ENCODE results near the gene LTBP3. TPM values are rescaled to one million over a fixed set of nuclear protein-coding genes. Genes with fewer than 3 reads are reported as not detected.
A peak's percentile ranks its signal among the peaks of the same experiment; 100 is the strongest.

Gene LTBP3
- total RNA-seq, 1 donor from 2014 or later, result 27.5 TPM

DNA sequence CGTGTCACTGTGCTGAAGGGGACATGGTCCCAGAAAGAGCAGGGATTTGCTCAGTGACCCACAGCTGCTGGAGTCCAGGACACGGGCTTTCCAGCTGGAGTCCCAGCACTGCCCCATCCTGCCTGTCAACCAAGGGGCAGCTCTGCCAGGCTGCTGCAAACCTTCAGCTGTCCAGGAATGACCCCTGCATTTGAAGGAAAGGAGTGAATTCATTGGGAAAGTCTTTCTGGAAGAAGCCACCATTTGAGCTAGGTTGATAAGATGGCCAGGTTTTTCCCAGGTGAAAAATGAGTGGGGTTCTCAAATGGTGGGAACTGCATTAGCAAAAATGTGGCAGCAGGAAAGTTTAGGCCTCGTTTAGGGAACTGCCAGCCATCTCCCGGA, 28.1 kb upstream of the LTBP3 start:
- no peak for DNase-seq (ENCODE audit: low read depth)

DNA sequence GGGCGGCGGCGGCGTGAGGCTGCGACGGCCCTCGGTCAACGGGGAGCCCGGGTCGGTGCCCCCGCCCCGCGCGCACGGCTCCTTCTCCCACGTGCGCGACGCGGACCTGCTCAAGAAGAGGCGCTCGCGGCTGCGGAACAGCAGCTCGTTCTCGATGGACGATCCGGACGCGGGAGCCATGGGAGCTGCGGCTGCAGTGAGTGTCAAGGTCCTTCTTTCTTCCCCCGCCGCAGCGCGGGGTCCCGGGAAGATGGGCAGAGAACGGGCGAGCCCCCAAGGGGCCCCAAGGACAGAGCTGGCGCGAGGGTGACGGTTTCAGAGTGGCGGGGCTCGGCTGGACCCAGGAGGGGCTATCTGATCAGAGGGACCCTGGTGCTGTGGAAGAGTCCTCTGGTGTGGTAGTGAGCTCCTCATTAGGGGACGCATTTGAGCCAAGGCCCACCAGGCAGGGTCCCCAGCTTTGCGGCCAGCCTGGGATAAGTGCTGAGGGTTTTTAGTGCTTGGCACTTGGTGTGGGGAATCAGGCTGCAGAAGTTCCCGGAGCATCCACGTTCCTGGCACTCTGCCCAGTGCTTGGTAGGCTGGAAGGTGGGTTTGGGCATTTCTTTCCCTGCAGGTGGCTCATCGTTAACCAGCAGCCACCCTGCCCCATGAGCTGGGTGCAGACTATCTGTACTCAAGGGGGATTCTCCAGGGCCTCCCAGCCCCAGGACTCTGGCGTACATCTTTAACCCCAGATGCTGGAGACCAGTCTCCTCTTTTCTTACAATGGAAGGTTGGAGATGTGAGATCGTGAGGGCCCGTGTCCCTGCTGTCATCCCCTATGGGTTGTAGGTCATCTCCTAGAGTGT, 27.5 kb upstream of the LTBP3 start:
- DNase-seq (ENCODE audit: low read depth), result no peak

- DNase-seq (ENCODE audit: low read depth), result no peak
Observed at GRCh38 chr11:65584723-65585171, 26.6 kb upstream of the LTBP3 start.

DNA sequence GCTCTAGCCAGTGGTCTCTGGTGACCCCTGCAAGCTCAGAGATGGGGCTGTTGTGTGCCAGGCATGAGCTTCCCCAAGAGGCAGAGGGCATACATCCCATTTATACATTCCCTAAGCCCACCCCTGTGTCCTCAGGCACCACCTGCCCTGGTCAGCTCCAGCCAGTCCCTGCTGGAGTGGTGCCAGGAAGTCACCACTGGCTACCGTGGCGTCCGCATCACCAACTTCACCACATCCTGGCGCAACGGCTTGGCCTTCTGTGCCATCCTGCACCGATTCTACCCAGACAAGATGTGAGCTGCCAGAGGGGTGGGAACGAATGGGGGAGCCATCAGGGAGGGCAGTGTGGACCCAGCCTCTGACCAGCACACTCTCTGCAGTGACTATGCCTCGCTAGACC, 25.9 kb upstream of the LTBP3 start:
- DNase-seq (ENCODE audit: low read depth), result peak; percentile 13

DNA sequence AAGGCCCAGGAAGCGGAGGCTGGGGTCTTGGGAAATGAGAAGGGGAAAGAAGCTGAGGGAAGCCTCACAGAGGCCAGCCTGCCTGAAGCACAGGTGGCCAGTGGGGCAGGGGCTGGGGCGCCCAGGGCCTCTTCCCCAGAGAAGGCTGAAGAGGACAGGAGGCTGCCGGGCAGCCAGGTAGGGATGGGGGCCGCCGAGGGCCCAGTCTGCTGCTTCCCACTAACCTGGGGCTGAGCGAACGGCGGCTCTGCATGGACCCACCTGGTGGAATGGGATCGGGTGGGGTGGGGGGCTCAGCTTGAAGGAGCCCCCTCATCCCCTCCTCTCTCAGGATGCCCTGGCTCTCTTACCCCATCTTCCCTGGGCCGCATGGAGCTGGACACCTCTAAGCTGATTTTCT, 25.4 kb upstream of the LTBP3 start:
- no peak for DNase-seq (ENCODE audit: low read depth)

GRCh38 chr11:65581928-65582327, 23.8 kb upstream of the LTBP3 start:
- DNase-seq (ENCODE audit: low read depth), result no peak

GRCh38 chr11:65580756-65581155, 22.6 kb upstream of the LTBP3 start:
- DNase-seq (ENCODE audit: low read depth), result no peak

DNA sequence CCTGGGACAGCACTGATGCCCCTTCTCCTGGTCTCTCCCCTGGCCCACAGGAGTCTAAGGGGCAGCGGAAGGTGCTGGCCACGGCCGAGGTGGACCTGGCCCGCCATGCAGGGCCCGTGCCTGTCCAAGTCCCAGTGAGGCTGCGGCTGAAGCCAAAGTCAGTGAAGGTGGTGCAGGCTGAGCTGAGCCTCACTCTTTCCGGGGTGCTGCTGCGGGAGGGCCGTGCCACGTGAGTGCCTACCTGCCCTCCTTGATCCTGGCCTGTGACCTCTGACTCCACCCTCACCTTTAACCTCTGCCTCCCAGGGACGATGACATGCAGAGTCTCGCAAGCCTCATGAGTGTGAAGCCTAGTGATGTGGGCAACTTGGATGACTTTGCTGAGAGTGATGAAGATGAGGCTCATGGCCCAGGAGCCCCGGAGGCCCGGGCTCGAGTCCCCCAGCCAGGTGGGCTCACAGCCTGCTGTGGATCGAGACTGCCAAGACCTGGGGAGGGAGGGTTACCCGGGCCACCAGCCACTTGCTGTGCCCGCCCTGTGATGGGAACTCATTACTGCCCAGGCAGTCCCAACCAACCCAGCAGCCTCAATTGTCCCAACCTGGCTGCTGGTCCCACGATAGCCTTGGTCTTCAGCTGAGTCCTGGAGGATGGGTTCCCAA, 22.0 kb upstream of the LTBP3 start:
- DNase-seq (ENCODE audit: low read depth), result no peak

GRCh38 chr11:65579291-65579690, 21.1 kb upstream of the LTBP3 start:
- no peak for DNase-seq (ENCODE audit: low read depth)

GRCh38 chr11:65578667-65579066, 20.5 kb upstream of the LTBP3 start:
- no peak for DNase-seq (ENCODE audit: low read depth)

- no peak for DNase-seq (ENCODE audit: low read depth)
Observed at GRCh38 chr11:65578134-65578533, 20.0 kb upstream of the LTBP3 start.

- no peak for DNase-seq (ENCODE audit: low read depth)
Observed at GRCh38 chr11:65577756-65578109, 19.6 kb upstream of the LTBP3 start.

DNA sequence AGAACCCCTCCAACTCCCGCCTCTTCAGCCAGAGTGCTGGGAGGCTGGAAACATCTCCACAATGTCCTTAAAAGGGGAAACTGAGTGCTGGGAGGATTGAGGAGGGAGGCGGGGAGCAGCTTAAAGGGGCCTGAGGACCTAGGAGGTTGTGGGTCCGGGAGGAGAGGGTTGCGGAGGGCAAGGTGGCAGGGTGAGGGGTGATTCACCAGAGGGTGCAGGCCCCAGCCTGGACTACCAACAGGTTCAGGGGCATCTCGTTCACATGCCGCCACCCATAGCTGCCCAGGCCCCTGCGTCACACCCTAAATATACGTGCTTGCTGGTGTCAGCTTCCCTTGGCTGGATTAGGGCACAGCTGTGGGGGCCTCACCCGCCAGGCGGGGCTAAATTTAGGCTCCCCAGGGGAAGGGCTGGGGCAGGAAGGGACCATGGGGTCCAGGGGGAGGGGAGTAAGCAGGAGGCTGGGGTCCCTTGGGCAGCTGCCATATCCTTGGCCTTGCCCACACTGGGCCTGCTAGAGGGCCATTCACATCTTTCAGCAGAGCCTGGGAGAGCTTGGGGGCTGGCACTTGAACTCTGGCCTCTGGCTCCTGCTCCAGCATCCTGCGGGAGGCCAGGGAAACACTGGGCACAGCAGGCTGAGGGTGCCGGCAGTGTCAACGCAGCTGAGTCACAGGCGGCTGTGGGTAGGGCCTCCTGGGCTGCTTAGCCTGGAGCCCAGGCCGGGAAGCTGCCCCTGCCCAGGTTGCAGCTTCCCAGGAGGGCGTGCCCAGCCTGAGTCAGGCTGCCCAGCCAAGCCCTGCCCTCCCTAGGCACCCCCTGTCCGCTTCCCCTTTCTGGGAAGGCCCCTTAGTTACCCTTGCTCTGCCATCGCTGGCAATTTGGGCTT, 19.0 kb upstream of the LTBP3 start:
- peak; percentile 98 for DNase-seq (ENCODE audit: low read depth)

DNA sequence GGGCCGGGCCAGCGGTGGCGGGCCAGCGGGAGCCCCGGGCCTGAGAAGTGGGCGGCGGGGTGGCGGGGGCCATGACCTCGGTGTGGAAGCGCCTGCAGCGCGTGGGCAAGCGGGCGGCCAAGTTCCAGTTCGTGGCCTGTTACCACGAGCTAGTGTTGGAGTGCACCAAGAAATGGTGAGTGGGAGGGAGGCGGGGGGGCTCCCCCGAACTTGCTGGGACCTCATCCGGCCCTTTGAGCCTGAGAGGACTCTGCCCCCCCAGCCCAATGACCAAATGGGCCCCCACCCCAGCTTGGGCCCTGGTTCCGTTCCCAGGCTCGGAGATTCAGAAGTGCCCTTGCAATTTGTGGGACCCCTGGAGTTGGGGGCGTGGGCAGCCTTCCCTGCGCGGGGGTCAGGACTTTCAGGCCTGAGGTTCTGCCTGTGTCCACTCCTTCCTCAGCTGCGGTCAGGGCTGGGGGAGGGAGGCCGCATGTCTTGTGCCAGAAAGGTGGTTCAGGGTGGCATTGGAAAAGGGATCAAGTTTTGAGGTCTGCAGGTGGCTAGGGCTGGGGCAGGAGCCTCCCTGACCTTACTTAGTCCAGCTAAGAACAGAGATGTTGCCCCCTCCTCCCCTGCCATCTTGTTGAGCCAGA, 18.2 kb upstream of the LTBP3 start:
- peak; percentile 75 for DNase-seq (ENCODE audit: low read depth)

DNA sequence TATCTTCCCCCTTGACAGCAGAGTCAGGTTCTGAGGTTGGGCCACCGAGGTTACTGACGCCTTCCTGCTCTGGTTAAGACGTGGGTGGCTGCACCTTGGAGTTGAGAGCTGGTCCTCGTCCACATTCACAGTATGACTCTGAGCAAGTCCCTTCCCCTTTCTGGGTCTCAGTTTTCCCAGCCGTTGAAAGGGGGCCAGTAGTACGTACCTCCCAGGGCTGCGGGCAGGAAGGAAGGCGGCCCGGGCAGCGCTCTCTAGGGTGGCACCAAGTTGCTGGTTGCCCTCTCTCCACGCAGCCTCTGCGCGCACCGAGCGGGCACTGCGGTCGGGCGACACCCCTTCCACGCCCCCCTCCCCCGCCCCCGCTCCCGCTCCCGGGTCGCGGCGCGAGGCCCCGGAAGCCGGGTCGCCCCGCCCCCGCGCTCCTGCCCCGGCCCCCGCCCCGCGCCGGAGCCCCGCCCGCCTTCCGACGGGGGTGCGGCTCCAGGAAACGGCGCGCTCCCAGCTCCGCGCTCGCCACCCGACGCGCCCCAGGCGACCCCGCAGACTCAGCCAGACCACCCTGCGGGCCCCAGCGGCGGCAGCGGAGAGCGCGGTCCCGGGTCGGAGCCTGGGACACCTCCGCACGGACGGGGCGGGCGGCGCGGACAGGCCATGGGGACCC, 17.5 kb upstream of the LTBP3 start, which contains the start of gene EHBP1L1:
EHBP1L1 (plus strand) TSS at position 486 of the 664 bp plus-strand sequence. CDS start 250 bp downstream, outside the sequence.
- DNase-seq (ENCODE audit: low read depth), result peak; percentile 70

DNA sequence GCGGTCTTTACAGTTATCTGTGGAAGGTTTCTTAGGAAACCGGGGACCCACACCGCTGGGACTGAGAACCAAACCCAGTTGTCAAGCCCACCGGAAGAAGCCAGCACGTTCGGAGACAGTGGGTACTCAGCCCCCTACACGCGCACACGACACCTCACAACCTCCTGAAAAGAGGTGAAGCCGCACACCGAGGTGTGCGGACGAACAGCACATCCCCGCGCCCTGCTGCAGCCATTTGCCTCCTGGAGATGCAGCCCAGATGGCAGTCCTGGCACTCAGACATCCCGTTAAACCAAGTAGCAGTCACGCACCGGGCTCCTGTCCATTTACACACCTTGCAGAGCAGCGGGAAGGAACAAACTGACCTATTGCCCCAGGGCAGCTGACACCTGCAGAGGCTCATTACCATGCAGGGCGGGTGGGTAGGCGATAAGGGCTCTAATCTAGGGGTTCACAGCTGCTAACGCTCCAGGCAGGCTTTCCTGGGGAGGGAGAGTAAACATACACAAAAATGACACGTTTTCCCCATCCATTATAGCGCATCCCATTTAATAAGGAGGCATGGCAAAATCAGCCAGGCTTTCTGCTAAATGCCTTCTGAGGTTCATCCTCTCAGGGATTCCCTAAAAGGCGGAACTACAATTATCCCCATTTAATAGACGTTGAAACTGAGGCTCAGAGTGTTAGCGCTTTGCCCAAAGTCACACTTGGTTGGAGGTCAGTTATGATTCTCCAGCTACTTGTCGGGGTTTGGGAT, 16.8 kb upstream of the LTBP3 start:
- no peak for DNase-seq (ENCODE audit: low read depth)

DNA sequence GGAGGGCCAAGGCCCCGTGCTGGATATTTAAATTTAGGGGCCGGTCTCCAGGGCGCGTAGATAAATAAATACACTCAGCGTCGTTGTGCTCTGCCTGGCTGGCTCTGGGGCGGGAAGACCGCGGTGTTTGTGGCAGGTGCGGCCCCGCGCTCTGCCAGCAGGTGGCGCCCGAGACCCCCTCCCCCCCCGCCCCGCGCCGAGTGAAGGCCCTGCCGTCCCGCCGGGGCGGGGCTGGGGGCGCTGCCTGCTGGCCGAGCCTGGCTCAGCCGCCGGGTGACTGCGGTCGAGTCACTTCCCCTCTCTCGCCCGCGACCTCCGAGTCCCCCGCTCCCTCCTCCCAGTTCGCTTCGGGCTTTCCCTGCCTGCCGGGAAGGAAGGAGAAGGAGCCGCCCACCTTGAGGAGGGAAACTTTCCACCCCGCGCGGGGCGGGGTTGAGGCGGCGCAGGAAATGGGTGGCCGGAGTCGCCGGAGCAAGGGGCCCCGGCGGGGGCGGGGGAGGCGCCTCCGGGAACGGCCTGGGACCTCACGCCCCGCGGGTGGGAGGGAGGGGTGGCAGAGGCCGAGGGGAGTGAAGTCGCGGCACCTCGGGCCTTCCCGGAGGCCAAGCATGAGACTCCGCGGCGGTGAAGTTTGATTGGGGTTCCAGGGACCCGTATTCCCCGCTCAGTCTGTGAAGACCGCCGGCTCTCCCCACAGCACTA, 16.1 kb upstream of the LTBP3 start:
- peak; percentile 92 for DNase-seq (ENCODE audit: low read depth)

DNA sequence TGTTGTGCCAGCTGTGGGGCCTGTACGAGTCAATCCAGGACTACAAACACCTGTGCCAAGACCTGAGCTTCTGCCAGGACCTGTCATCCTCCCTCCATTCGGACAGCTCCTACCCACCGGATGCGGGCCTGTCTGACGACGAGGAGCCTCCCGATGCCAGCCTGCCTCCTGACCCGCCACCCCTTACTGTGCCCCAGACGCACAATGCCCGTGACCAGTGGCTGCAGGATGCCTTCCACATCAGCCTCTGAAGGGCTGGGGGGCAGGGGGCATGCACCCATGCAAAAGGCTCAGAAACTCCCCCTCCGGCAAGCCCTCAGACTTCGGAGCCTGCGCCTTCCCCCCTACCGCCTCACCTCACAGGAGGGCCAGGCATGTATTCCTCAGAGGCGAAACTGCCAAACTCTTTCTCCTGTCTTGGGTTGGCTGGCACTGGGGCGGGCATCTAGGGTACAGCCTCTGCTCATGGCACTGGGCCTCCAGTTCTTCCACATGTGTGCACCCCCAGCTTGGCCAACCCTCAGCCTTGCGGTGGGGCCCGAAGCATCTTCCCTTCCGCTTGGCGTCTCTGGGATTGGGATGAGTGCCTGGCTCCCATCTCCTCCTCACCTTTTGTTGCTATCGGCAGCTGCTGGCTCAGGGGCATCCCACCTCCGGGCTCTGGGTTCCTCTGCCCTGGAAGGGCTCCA, 15.4 kb upstream of the LTBP3 start:
- no peak for DNase-seq (ENCODE audit: low read depth)

All from myocyte (in vitro differentiated cells).